Cardiac muscle cell (in vitro differentiated cells and primary cell): ENCODE data around the gene SLC44A2. TPM values are rescaled to one million over a fixed set of nuclear protein-coding genes. Genes with fewer than 3 reads are reported as not detected.

Experiments used
- DNase-seq, 2 donors: peaks; one replicate each; pipeline versions ENCODE4 v3.0.0 to v3.0.0-alpha.2; 2010 to 2017; ENCODE audit warnings: low read depth in 1 of 2, low spot score in 1 of 2
- H3K27ac ChIP-seq: fragments of 200-600 bp; sonication (generic); 2 replicates; pipeline ENCODE4 v1.5.1; 2016
- H3K27me3 ChIP-seq: fragments of 200-600 bp; sonication (generic); 2 replicates; pipeline ENCODE4 v1.6.0; 2016; ENCODE audit warnings: control low read depth
- H3K36me3 ChIP-seq: fragments of 200-600 bp; sonication (generic); 2 replicates; pipeline ENCODE4 v1.5.1; 2016; ENCODE audit warnings: control low read depth
- H3K4me1 ChIP-seq: fragments of 200-600 bp; sonication (generic); 2 replicates; pipeline ENCODE4 v1.8.1; 2017; ENCODE audit warnings: low read depth, mild to moderate bottlenecking, mixed run types
- H3K4me3 ChIP-seq: fragments of 200-600 bp; sonication (generic); 2 replicates; pipeline ENCODE4 v1.5.1; 2016; ENCODE audit warnings: mild to moderate bottlenecking
- H3K9me3 ChIP-seq: fragments of 200-600 bp; sonication (generic); 2 replicates; pipeline ENCODE4 v1.5.1; 2017; ENCODE audit warnings: low read depth, mild to moderate bottlenecking, control low read depth
- CTCF ChIP-seq: IDR thresholded peaks from 2 replicates; pipeline ENCODE4 v1.5.1; 2012; ENCODE audit warnings: low read depth, mild to moderate bottlenecking, low read length
- polyA plus RNA-seq: library from polyadenylated mRNA; unstranded; fragments of >200 nt; fragmentation: Nextera tagmentation; extraction: Ambion mirVana; gene quantifications from 2 replicates; pipeline ENCODE4 v1.2.1, GENCODE V29; 2016
- total RNA-seq: library from RNA; depleted of rRNA; stranded (reverse); fragments of >200 nt; gene quantifications from 2 replicates; pipeline ENCODE4 v1.2.3, GENCODE V29; 2016

The SLC44A2 gene
- total and polyA plus RNA-seq, 2 experiments from 2014 or later, result 108 to 109 TPM

- H3K36me3 ChIP-seq, result peaks cover 93% of the 10 kb centered on the region
- H3K4me3 ChIP-seq, result no peak overlapping the region
- no peaks in the 10 kb centered on the region for H3K27me3 ChIP-seq
- no peaks in the 10 kb centered on the region for H3K9me3 ChIP-seq
- H3K4me1 ChIP-seq, result no peaks in the 10 kb centered on the region
- TF ChIP-seq CTCF, result no peak
- H3K27ac ChIP-seq, result peak overlapping the region; percentile 7
- no peak for DNase-seq
These were observed 59.9 kb downstream of the SLC44A2 start for GRCh38 chr19:10685210-10685609.

- H3K36me3 ChIP-seq, result peaks cover 93% of the 10 kb centered on the region
- H3K4me1 ChIP-seq, result no peaks in the 10 kb centered on the region
- no peak for TF ChIP-seq CTCF
- no peak overlapping the region for H3K4me3 ChIP-seq
- no peaks in the 10 kb centered on the region for H3K9me3 ChIP-seq
- no peak for DNase-seq
- no peak overlapping the region for H3K27ac ChIP-seq
- no peaks in the 10 kb centered on the region for H3K27me3 ChIP-seq
These were observed 60.8 kb downstream of the SLC44A2 start for GRCh38 chr19:10686193-10686592.

DNA sequence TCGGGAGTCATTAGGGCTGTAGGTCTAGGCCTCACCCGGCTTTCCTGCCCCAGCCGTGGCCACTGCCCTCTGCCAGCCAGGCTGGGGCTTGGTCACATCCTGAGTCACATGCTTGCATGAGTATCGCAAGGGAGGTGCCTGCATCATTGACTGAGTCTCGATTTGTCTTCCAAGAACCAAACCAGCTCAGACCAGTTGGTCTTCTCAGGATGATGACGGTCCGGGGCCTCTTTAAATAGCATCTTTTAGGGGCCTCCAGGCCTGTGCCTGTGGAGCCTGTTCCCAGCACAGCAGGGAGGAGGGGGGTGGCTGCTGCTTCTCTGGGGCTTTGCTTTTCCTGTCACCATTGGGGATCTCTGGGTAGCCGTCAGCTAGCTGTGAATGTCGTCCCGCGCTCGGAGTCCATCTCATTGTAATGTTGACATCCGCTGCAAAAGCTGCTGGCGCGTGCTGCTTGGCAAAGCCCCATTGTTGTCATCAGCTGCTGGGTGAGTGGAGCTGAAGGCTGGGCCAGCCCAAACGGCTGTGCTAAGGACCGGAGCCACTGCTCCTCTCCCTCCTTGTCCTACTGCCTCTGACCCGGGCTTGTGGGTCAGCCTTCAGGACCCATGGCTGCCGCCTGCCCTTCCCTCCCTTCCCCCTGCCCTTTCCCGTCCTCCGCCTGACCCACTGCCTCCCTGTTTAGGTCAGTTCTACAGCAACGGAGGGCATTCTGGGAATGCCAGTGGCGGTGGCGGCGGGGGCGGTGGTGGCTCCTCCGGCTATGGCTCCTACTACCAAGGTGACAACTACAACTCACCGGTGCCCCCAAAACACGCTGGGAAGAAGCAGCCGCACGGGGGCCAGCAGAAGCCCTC lies 61.5 kb downstream of the SLC44A2 start:
- DNase-seq, result no peak

GRCh38 chr19:10687518-10688288 lies 62.4 kb downstream of the SLC44A2 start:
- H3K4me1 ChIP-seq, result no peaks in the 10 kb centered on the region
- peaks cover 82% of the 10 kb centered on the region for H3K36me3 ChIP-seq
- no peaks in the 10 kb centered on the region for H3K27me3 ChIP-seq
- TF ChIP-seq CTCF, result no peak
- DNase-seq, result no peak
- H3K9me3 ChIP-seq, result no peaks in the 10 kb centered on the region
- H3K4me3 ChIP-seq, result no peak overlapping the region
- H3K27ac ChIP-seq, result no peak overlapping the region

More for the DNA sequence above, 61.5 kb downstream of the SLC44A2 start:
- Histone ChIP-seq H3K4me3 (no peak overlapping the region), H3K9me3 (no peaks in the 10 kb centered on the region), H3K27me3 (no peaks in the 10 kb centered on the region), H3K36me3 (peaks cover 90% of the 10 kb centered on the region), H3K4me1 (no peaks in the 10 kb centered on the region), H3K27ac (no peak overlapping the region)
- TF ChIP-seq CTCF, result no peak

DNA sequence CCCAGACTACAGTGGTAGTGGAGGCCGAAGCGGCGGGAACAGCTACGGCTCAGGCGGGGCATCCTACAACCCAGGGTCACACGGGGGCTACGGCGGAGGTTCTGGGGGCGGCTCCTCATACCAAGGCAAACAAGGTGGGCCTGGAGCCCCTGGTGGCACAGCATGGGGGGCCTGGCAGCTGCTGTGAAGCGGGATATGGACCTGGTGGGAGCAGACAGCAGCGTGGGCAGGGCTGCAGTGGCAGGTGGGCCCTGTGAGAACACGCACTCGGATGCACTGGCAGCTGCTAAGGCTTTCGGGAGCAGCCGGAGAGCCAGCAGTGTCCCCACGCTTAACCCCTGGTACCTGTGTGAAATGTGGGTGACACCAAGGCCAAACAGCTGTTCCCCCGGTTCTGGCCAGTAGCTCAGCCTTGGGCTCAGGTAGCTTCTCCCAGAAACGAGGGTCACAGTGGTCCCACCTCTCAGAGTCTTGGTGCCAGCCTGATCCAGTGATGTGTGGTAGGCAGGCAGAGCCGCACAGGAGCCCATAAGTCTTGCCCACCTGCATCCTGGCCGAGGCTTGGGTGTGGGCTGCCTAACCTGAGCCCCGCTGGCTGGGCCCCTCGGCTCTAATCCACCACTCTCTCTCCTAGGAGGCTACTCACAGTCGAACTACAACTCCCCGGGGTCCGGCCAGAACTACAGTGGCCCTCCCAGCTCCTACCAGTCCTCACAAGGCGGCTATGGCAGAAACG lies 63.4 kb downstream of the SLC44A2 start:
- Histone ChIP-seq H3K36me3 (peaks cover 72% of the 10 kb centered on the region), H3K27ac (no peak overlapping the region), H3K27me3 (no peaks in the 10 kb centered on the region), H3K4me3 (no peak overlapping the region), H3K9me3 (no peaks in the 10 kb centered on the region), H3K4me1 (no peaks in the 10 kb centered on the region)
- no peak for DNase-seq
- TF ChIP-seq CTCF, result no peak
